HG02759 (cell line): ENCODE results near the gene NME1.
"Not testable (repeated sequence)": the region's sequence is repeated elsewhere in the genome, so short reads cannot be mapped to it uniquely, and the experiment has no call there.

Experiments used
- ATAC-seq: cut with Tn5 transposase; IDR thresholded peaks from one replicate; pipeline ENCODE4 v1.9.1; 2021; ENCODE audit warnings: mild to moderate bottlenecking, moderate library complexity; ENCODE audit not compliant: unreplicated experiment

The NME1 gene

GRCh38 chr17:51144266-51145022 is 8.9 kb upstream of the NME1 start:
- ATAC-seq: no peak

- no peak for ATAC-seq
Measured at GRCh38 chr17:51147650-51148049, 5.7 kb upstream of the NME1 start.

GRCh38 chr17:51149163-51149562 is 4.2 kb upstream of the NME1 start:
- ATAC-seq: no peak

GRCh38 chr17:51150932-51151331 is 2.4 kb upstream of the NME1 start:
- no peak for ATAC-seq

GRCh38 chr17:51152766-51153209 is 571 bp upstream of the NME1 start:
- no peak for ATAC-seq

DNA sequence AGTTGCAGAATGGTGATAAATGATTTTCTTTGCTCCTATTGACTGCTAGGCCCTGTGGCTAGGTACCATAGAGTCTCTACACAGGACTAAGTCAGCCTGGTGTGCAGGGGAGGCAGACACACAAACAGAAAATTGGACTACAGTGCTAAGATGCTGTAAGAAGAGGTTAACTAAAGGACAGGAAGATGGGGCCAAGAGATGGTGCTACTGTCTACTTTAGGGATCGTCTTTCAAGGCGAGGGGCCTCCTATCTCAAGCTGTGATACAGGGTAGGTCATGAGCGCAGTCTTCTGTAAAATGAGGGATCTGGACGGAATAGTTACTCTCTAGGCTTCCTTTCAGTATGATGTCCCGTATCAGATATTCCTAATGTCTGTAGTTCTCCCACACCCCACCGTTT is 817 bp downstream of the NME1 start:
- peak; percentile 0 for ATAC-seq

DNA sequence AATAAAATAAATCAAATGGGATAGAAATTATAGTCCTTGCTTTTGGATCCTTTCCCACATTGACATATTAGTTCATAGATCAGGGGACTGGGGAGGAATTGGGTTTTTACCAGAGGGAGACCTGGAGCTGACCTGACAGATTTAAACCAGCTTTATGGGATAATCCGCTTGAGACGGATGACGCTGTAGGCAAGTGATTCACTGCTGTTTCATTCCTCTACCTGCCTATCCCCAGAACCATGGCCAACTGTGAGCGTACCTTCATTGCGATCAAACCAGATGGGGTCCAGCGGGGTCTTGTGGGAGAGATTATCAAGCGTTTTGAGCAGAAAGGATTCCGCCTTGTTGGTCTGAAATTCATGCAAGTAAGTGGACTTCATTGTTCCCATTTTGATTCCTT is 2.1 kb downstream of the NME1 start:
- no peak for ATAC-seq

DNA sequence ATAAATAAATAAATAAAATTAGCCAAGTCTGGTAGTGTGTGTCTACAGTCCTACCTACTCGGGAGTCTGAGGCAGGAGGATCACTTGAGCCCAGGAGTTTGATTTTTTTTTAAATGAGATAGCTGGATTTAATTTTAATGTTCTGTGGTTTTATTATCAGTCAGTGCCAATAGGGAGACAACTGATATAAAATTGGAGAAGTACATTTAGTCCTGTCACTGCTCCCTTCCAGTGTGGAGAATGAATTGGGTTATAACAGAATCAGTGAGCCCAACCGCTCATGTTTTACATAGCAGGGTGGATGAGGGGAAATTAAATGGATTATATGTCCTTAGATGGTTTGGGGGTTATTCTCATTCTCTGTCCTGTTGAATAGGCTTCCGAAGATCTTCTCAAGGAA is 6.2 kb downstream of the NME1 start:
- ATAC-seq: no peak

DNA sequence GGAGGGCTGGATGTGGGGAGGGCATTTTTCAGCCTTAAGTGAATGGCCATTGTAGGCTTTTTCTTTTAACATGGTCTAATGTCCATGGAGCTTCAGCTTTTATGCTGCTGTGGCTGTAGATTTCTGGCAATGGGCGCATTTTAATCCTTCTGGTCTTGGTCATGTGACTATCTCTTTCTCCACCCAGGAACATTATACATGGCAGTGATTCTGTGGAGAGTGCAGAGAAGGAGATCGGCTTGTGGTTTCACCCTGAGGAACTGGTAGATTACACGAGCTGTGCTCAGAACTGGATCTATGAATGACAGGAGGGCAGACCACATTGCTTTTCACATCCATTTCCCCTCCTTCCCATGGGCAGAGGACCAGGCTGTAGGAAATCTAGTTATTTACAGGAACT is 8.2 kb downstream of the NME1 start:
- no peak for ATAC-seq

- no peak for ATAC-seq
Measured at GRCh38 chr17:51164911-51165679, 11.7 kb downstream of the NME1 start.

GRCh38 chr17:51165680-51166197 is 12.4 kb downstream of the NME1 start:
- no peak for ATAC-seq

GRCh38 chr17:51166198-51166986 is 13.0 kb downstream of the NME1 start, which contains the start of gene NME2:
TSS of gene NME2 (plus strand) at chr17:51166411. CDS start at chr17:51166831, 420 bp downstream.
- ATAC-seq: peak; percentile 90

DNA sequence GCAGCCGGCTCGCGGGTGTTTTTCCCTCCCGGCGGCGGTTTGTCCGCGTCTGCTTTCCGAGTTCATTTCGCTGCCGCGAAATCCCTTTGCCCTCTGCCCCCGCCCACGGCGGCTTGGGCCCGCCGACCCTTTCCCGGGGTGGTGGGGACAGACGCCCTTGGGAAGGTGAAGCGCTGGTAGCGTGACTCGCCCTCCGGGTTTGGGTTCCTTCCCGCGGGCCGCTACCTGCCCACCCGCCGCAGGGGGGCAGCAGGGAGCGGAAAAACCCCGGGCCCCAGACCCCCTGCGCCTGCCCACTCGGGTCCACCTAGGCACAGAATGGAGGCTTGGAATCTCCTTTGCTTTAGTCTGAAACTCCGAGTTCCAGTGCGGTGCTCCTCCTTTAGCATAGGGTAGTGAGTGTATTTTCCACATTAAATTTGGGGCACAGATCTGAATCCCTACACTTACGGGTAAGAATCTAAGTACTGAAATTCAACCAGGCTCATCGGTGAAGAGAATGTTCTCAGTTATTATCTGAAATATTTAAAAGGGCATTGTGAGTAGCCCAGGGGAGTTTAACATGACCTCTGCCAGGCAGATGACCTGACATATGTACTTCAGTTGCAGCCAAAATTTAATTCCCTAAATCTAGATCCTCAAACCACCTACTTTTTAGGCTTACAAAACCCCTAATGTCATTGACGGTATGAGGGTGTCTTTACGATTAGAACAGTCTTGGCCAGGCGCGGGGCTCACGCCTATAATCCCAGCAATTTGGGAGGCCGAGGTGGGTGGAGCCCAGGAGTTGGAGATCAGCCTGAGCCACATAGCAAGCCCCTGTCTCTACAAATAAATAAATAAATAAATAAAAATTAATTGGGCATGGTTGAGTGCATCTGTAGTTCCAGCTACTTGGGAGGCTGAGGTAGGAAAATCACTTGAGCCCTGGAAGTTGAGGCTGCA is 13.9 kb downstream of the NME1 start:
- peak; percentile 51 for ATAC-seq

DNA sequence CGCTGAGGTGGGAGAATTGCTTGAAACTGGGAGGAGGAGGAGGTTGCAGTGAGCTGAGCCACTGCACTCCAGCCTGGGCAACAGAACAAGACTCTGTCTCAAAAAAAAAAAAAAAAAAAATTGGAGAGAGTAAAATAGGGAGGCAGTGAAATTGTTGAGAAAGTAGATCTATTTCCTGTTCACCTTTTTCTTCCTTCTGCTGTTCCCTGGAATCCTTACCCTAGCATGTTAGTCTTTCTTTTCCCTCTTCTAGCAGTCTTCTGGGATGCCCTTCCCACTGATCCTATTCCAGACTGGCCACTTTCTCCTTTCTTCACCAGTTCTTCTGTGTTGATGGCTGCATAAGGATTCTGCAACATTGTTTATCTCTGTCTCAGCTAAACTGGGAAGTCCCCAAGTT is 16.0 kb downstream of the NME1 start:
- no peak for ATAC-seq

DNA sequence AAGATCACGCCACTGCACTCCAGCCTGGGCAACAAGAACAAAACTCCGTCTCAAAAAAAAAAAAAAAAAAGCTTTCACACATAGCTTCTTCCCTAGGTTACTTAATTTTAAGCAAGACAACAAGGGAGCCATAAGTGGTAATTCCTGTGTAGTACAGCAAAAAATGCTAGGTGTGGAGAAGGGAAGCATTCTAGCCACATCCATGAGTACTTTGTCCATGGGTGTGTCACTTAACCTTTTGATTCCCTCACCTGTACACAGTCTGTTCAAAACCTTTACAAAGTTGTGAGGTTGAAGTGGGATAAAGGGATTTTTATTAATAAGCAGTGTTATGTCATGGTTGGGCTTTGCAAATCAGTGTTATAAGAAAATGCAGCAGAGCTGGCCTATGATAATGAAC is 17.4 kb downstream of the NME1 start:
- ATAC-seq: no peak

DNA sequence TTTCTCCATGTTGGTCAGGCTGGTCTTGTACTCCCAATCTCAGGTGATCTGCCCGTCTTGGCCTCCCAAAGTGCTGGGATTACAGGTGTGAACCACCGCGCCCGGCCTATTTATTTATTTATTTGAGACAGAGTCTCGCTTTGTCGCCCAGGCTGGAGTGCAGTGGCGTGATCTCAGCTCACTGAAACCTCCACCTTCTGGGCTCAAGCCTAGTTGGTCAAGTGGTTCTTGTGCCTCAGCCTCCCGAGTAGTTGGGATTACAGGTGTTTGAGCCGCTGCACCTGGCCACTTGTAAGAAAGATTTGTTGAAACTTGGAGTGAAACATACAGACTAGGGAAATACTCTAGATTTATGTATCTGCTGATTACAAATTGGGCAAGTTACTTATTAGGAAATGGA is 18.7 kb downstream of the NME1 start:
- ATAC-seq: not testable (repeated sequence)

GRCh38 chr17:51180486-51180885 is 27.1 kb downstream of the NME1 start:
- ATAC-seq: no peak

DNA sequence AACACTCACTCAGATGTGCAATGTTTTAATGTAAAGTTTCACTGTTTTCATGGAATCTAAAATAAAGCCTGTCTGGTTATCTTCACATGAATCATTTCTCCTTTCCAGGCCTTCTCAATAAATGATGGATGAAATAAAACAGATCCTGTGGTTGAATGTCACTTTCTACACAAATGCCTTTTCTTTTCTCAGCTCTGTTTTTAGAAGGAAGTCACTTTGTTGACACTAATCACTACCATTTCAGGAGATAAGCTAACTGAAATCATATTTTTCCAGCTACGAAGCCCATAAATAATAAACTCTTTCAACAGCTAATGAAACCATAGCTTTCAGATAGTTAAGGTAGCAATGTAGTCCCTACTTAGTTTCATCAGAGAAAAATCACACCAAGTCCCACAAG is 30.8 kb downstream of the NME1 start:
- no peak for ATAC-seq

- no peak for ATAC-seq
Measured at GRCh38 chr17:51185763-51186332, 32.5 kb downstream of the NME1 start.
